Neural progenitor cell (in vitro differentiated cells): ENCODE data around the gene SLC25A47. TPM values are rescaled to one million over a fixed set of nuclear protein-coding genes. Genes with fewer than 3 reads are reported as not detected.

ENCODE experiments used
- DNase-seq: peaks from one replicate; pipeline ENCODE4 v3.0.0-alpha.2; 2016; ENCODE audit warnings: low spot score
- H2AFZ ChIP-seq: fragments of 200-600 bp; sonication (generic); replicated peaks from 2 replicates; pipeline ENCODE4 v1.6.1; 2016; ENCODE audit warnings: antibody characterized with exemption
- H3F3A ChIP-seq: fragments of 200-600 bp; sonication (generic); 2 replicates; pipeline ENCODE4 v1.6.1; 2016; ENCODE audit warnings: antibody characterized with exemption, low read depth
- H3K27ac ChIP-seq: fragments of 200-600 bp; sonication (generic); 2 replicates; pipeline ENCODE4 v1.5.1; 2016; ENCODE audit warnings: mild to moderate bottlenecking
- H3K27me3 ChIP-seq: fragments of 200-600 bp; sonication (generic); 2 replicates; pipeline ENCODE4 v1.6.1; 2016; ENCODE audit warnings: mild to moderate bottlenecking, moderate library complexity
- H3K36me3 ChIP-seq: fragments of 200-600 bp; sonication (generic); 2 replicates; pipeline ENCODE4 v1.5.1; 2016
- H3K4me1 ChIP-seq: fragments of 200-600 bp; sonication (generic); 2 replicates; pipeline ENCODE4 v1.6.1; 2016; ENCODE audit warnings: mixed run types
- H3K4me2 ChIP-seq: fragments of 200-600 bp; sonication (generic); 2 replicates; pipeline ENCODE4 v1.6.1; 2016
- H3K4me3 ChIP-seq: fragments of 200-600 bp; sonication (generic); 2 replicates; pipeline ENCODE4 v1.5.1; 2016
- H3K79me2 ChIP-seq: fragments of 200-600 bp; sonication (generic); 2 replicates; pipeline ENCODE4 v1.6.1; 2016; ENCODE audit warnings: low read depth
- H3K9ac ChIP-seq: fragments of 200-600 bp; sonication (generic); 2 replicates; pipeline ENCODE4 v1.6.1; 2016
- H3K9me3 ChIP-seq: fragments of 200-600 bp; sonication (generic); 2 replicates; pipeline ENCODE4 v1.5.1; 2016; ENCODE audit warnings: low read depth
- H4K20me1 ChIP-seq: fragments of 200-600 bp; sonication (generic); 2 replicates; pipeline ENCODE4 v1.6.1; 2016; ENCODE audit warnings: low read depth
- H3K27ac Mint-ChIP-seq: 3 replicates; pipeline ENCODE4 v1.8.0; 2021; ENCODE audit warnings: mixed read lengths
- H3K27me3 Mint-ChIP-seq: 2 replicates; pipeline ENCODE4 v1.8.0; 2022; ENCODE audit warnings: low read depth, mild to moderate bottlenecking, inconsistent platforms, moderate library complexity, mixed read lengths; ENCODE audit not compliant: insufficient read depth
- H3K36me3 Mint-ChIP-seq: 3 replicates; pipeline ENCODE4 v1.8.0; 2021; ENCODE audit warnings: mixed read lengths
- H3K4me1 Mint-ChIP-seq: 3 replicates; pipeline ENCODE4 v1.8.0; 2021; ENCODE audit warnings: mixed read lengths
- H3K4me3 Mint-ChIP-seq: 3 replicates; pipeline ENCODE4 v1.8.0; 2021; ENCODE audit warnings: mild to moderate bottlenecking, moderate library complexity, mixed read lengths
- H3K9me3 Mint-ChIP-seq: 3 replicates; pipeline ENCODE4 v1.8.0; 2020; ENCODE audit warnings: mixed read lengths
- EZH2 ChIP-seq: fragments of 200-600 bp; sonication (generic); IDR thresholded peaks from 2 replicates; pipeline ENCODE4 v1.6.1; 2017; ENCODE audit warnings: antibody characterized with exemption, mild to moderate bottlenecking, moderate library complexity
- EZH2phosphoT487 ChIP-seq: fragments of 200-600 bp; sonication (generic); IDR thresholded peaks from 2 replicates; pipeline ENCODE4 v1.6.1; 2017; ENCODE audit warnings: antibody characterized with exemption
- total RNA-seq: library from RNA; depleted of rRNA; stranded (reverse); fragments of >200 nt; gene quantifications from 2 replicates; pipeline ENCODE4 v1.2.3, GENCODE V29; 2015; ENCODE audit warnings: low replicate concordance
- TF ChIP-seq, protein P1 (sequence below): fragments of 200-600 bp; sonication (generic); IDR thresholded peaks from 2 replicates; pipeline ENCODE4 v1.5.1; 2017; ENCODE audit warnings: antibody characterized with exemption, mild to moderate bottlenecking

SLC25A47 gene
- total RNA-seq, 1 donor from 2014 or later, result not detected

DNA sequence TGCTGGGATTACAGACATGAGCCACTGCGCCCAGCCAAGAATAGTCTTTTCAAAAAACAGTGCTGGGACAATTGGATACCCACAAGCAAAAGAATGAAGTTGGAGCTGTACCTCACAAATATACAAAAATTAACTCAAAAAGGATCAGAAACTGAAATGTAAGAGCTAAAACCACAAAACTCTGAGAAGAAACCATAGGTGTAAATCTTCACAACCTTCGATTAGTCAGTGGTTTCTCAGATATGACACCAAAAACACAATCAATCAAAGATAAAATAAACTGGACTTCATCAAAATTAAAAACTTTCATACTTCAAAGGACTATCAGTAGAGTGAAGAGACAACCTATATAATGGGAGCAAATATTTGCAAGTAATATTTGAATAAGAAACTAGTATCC, 35.3 kb downstream of the SLC25A47 start:
- peaks cover 14% of the 10 kb centered on the region for H3F3A ChIP-seq
- no peak overlapping the region for H3K9ac ChIP-seq
- no peak overlapping the region for H3K4me3 ChIP-seq
- H4K20me1 ChIP-seq, result peaks cover 17% of the 10 kb centered on the region
- H3K9me3 ChIP-seq, result no peaks in the 10 kb centered on the region
- no peaks in the 10 kb centered on the region for H3K27me3 Mint-ChIP-seq
- H2AFZ ChIP-seq, result no peak overlapping the region
- TF ChIP-seq EZH2phosphoT487 (no peak), EZH2 (no peak)
- TF ChIP-seq, protein P1, sequence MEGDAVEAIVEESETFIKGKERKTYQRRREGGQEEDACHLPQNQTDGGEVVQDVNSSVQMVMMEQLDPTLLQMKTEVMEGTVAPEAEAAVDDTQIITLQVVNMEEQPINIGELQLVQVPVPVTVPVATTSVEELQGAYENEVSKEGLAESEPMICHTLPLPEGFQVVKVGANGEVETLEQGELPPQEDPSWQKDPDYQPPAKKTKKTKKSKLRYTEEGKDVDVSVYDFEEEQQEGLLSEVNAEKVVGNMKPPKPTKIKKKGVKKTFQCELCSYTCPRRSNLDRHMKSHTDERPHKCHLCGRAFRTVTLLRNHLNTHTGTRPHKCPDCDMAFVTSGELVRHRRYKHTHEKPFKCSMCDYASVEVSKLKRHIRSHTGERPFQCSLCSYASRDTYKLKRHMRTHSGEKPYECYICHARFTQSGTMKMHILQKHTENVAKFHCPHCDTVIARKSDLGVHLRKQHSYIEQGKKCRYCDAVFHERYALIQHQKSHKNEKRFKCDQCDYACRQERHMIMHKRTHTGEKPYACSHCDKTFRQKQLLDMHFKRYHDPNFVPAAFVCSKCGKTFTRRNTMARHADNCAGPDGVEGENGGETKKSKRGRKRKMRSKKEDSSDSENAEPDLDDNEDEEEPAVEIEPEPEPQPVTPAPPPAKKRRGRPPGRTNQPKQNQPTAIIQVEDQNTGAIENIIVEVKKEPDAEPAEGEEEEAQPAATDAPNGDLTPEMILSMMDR, result no peak
- H3K36me3 ChIP-seq, result peaks cover 11% of the 10 kb centered on the region
- H3K36me3 Mint-ChIP-seq, result peaks cover 35% of the 10 kb centered on the region
- H3K79me2 ChIP-seq, result no peaks in the 10 kb centered on the region
- H3K4me1 Mint-ChIP-seq, result peaks cover 3% of the 10 kb centered on the region
- H3K27ac ChIP-seq, result no peak overlapping the region
- no peak overlapping the region for H3K27ac Mint-ChIP-seq
- H3K4me2 ChIP-seq, result no peak overlapping the region
- peaks cover 2% of the 10 kb centered on the region for H3K9me3 Mint-ChIP-seq
- DNase-seq, result no peak
- peaks cover 17% of the 10 kb centered on the region for H3K4me1 ChIP-seq
- no peak overlapping the region for H3K4me3 Mint-ChIP-seq
- no peaks in the 10 kb centered on the region for H3K27me3 ChIP-seq

DNA sequence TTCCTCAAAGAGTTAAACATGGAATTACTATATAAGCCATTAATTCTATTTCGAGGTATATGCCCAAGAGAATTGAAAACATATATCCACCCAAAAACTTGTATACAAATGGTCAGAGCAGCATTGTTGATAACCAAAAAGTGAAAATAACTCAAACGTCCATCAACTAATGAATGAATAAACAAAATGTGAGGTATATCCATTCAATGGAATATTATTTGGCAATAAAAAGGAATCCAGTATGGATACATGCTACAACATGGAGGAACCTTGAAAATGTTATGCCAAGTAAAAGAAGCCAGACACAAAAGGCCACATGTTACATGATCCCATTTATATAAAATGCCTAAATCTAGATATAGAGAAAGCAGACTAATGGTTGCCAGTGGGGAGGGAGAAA, 36.0 kb downstream of the SLC25A47 start:
- no peak for DNase-seq
- no peak overlapping the region for H3K4me3 ChIP-seq
- H3K9ac ChIP-seq, result no peak overlapping the region
- H3K27ac ChIP-seq, result no peak overlapping the region
- Mint-ChIP-seq H3K27ac (no peak overlapping the region), H3K4me3 (no peak overlapping the region), H3K9me3 (peaks cover 2% of the 10 kb centered on the region), H3K27me3 (no peaks in the 10 kb centered on the region), H3K4me1 (peaks cover 3% of the 10 kb centered on the region), H3K36me3 (peaks cover 35% of the 10 kb centered on the region)
- H2AFZ ChIP-seq, result no peak overlapping the region
- H3K27me3 ChIP-seq, result no peaks in the 10 kb centered on the region
- H4K20me1 ChIP-seq, result peaks cover 17% of the 10 kb centered on the region
- H3K79me2 ChIP-seq, result no peaks in the 10 kb centered on the region
- peaks cover 21% of the 10 kb centered on the region for H3K4me1 ChIP-seq
- peaks cover 11% of the 10 kb centered on the region for H3K36me3 ChIP-seq
- no peaks in the 10 kb centered on the region for H3K9me3 ChIP-seq
- no peak for TF ChIP-seq EZH2phosphoT487
- TF ChIP-seq, protein P1, result no peak
- TF ChIP-seq EZH2, result no peak
- no peak overlapping the region for H3K4me2 ChIP-seq
- peaks cover 19% of the 10 kb centered on the region for H3F3A ChIP-seq

DNA sequence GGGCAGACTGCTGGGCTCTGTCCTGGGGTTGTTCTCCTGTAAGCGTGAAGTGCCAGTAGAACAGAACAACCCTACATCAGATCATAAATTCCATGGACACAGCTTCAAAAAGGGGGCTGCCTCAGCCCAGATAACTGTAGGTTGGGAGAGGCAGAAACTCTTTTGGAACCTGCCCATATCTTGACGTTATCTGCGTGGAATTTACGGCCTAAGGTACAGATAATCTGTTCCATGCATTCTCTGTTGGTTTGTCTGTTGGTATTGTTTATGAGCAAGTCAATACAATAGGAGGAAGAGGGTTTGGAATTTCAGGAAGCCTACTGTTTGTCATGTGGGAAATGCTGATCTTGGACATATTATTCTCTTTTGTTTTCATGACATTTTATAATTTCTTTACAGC, 36.7 kb downstream of the SLC25A47 start:
- H3K27me3 Mint-ChIP-seq, result no peaks in the 10 kb centered on the region
- peaks cover 35% of the 10 kb centered on the region for H3K36me3 Mint-ChIP-seq
- no peaks in the 10 kb centered on the region for H3K9me3 ChIP-seq
- no peaks in the 10 kb centered on the region for H3K79me2 ChIP-seq
- TF ChIP-seq, protein P1, result no peak
- TF ChIP-seq EZH2 (no peak), EZH2phosphoT487 (no peak)
- no peak overlapping the region for H2AFZ ChIP-seq
- H3K4me2 ChIP-seq, result no peak overlapping the region
- H3K36me3 ChIP-seq, result peaks cover 11% of the 10 kb centered on the region
- H3F3A ChIP-seq, result peaks cover 23% of the 10 kb centered on the region
- no peak overlapping the region for H3K9ac ChIP-seq
- no peak overlapping the region for H3K27ac ChIP-seq
- peaks cover 3% of the 10 kb centered on the region for H3K4me1 Mint-ChIP-seq
- H3K9me3 Mint-ChIP-seq, result peaks cover 2% of the 10 kb centered on the region
- no peak for DNase-seq
- no peak overlapping the region for H3K4me3 ChIP-seq
- H3K4me1 ChIP-seq, result peaks cover 24% of the 10 kb centered on the region
- no peak overlapping the region for H3K27ac Mint-ChIP-seq
- H3K4me3 Mint-ChIP-seq, result no peak overlapping the region
- no peaks in the 10 kb centered on the region for H3K27me3 ChIP-seq
- peaks cover 17% of the 10 kb centered on the region for H4K20me1 ChIP-seq
